H9 (cell line): Measurements from ENCODE around the gene SSBP3. TPM values are rescaled to one million over a fixed set of nuclear protein-coding genes. Genes with fewer than 3 reads are reported as not detected.

Source experiments
- DNase-seq: peaks from one replicate; pipeline ENCODE4 v3.0.0-alpha.2; 2017
- H2AFZ ChIP-seq: one replicate; pipeline ENCODE4 v1.6.1; 2013; ENCODE audit warnings: mild to moderate bottlenecking, low read length, control low read depth, moderate library complexity
- H2AK5ac ChIP-seq: 2 replicates; pipeline ENCODE4 v1.6.1; 2013; ENCODE audit warnings: low read length, control low read depth, mixed read lengths; ENCODE audit not compliant: insufficient read length
- H2BK120ac ChIP-seq: one replicate; pipeline ENCODE4 v1.6.1; 2013; ENCODE audit warnings: low read depth, mild to moderate bottlenecking, low read length, control low read depth, inconsistent platforms; ENCODE audit not compliant: poor library complexity, severe bottlenecking
- H2BK12ac ChIP-seq: 2 replicates; pipeline ENCODE4 v1.6.1; 2013; ENCODE audit warnings: low read length, control low read depth, mixed read lengths, low read depth; ENCODE audit not compliant: insufficient read length
- H2BK15ac ChIP-seq: 2 replicates; pipeline ENCODE4 v1.6.1; 2013; ENCODE audit warnings: low read depth, low read length, control low read depth
- H2BK20ac ChIP-seq: one replicate; pipeline ENCODE4 v1.6.1; 2013; ENCODE audit warnings: low read depth, mild to moderate bottlenecking, low read length, control low read depth, inconsistent platforms; ENCODE audit not compliant: poor library complexity, severe bottlenecking
- H2BK5ac ChIP-seq: 2 replicates; pipeline ENCODE4 v1.6.1; 2013; ENCODE audit warnings: low read length, control low read depth, mixed read lengths; ENCODE audit not compliant: insufficient read length
- H3K14ac ChIP-seq: 2 replicates; pipeline ENCODE4 v1.6.1; 2013; ENCODE audit warnings: low read length, control low read depth; ENCODE audit not compliant: insufficient read depth
- H3K18ac ChIP-seq: 2 replicates; pipeline ENCODE4 v1.6.1; 2013; ENCODE audit warnings: low read depth, mild to moderate bottlenecking, mixed read lengths, low read length, control low read depth; ENCODE audit not compliant: insufficient read length
- H3K23ac ChIP-seq: 2 replicates; pipeline ENCODE4 v1.6.1; 2013; ENCODE audit warnings: low read length, control low read depth, mixed read lengths, low read depth; ENCODE audit not compliant: insufficient read length
- H3K23me2 ChIP-seq: 2 replicates; pipeline ENCODE4 v1.6.1; 2013; ENCODE audit warnings: low read depth, mild to moderate bottlenecking, mixed read lengths, low read length, control low read depth; ENCODE audit not compliant: insufficient read length, poor library complexity, severe bottlenecking
- H3K27ac ChIP-seq: 2 replicates; pipeline ENCODE4 v1.5.1; 2013; ENCODE audit warnings: low read length, control low read depth, mixed read lengths, low read depth; ENCODE audit not compliant: insufficient read length
- H3K27me3 ChIP-seq: 2 replicates; pipeline ENCODE4 v1.6.1; 2013; ENCODE audit warnings: low read length, control low read depth, inconsistent platforms; ENCODE audit not compliant: insufficient read depth
- H3K4ac ChIP-seq: 2 replicates; pipeline ENCODE4 v1.6.1; 2013; ENCODE audit warnings: low read depth, mild to moderate bottlenecking, control low read depth, inconsistent platforms, low read length, moderate library complexity
- H3K4me1 ChIP-seq: 2 replicates; pipeline ENCODE4 v1.6.1; 2013; ENCODE audit warnings: low read length, control low read depth, inconsistent platforms; ENCODE audit not compliant: insufficient read depth
- H3K4me2 ChIP-seq: 2 replicates; pipeline ENCODE4 v1.6.1; 2013; ENCODE audit warnings: low read length, control low read depth, mixed read lengths; ENCODE audit not compliant: insufficient read length, insufficient read depth
- H3K56ac ChIP-seq: 2 replicates; pipeline ENCODE4 v1.6.1; 2013; ENCODE audit warnings: low read depth, mild to moderate bottlenecking, mixed read lengths, low read length, control low read depth; ENCODE audit not compliant: insufficient read length
- H3K79me1 ChIP-seq: 2 replicates; pipeline ENCODE4 v1.6.1; 2013; ENCODE audit warnings: low read depth, mild to moderate bottlenecking, moderate library complexity, low read length, control low read depth, inconsistent platforms; ENCODE audit not compliant: insufficient read depth, poor library complexity, severe bottlenecking
- H3K79me2 ChIP-seq: 2 replicates; pipeline ENCODE4 v1.6.1; 2013; ENCODE audit warnings: low read length, control low read depth, inconsistent platforms; ENCODE audit not compliant: insufficient read depth
- H3K9ac ChIP-seq: 2 replicates; pipeline ENCODE4 v1.6.1; 2013; ENCODE audit warnings: low read length, control low read depth, mixed read lengths; ENCODE audit not compliant: insufficient read length; ENCODE audit errors: extremely low read depth
- H3K9me3 ChIP-seq: one replicate; pipeline ENCODE4 v1.6.1; 2013; ENCODE audit warnings: low read depth, low read length, inconsistent platforms; ENCODE audit not compliant: control insufficient read depth
- H3T11ph ChIP-seq: one replicate; pipeline ENCODE4 v1.6.1; 2013; ENCODE audit warnings: mild to moderate bottlenecking, low read length, control low read depth, inconsistent platforms
- H4K20me1 ChIP-seq: one replicate; pipeline ENCODE4 v1.6.1; 2013; ENCODE audit not compliant: control insufficient read depth, insufficient read length, insufficient read depth
- H4K5ac ChIP-seq: 2 replicates; pipeline ENCODE4 v1.6.1; 2013; ENCODE audit warnings: low read depth, mild to moderate bottlenecking, mixed read lengths, low read length, control low read depth; ENCODE audit not compliant: insufficient read length
- H4K8ac ChIP-seq: replicated peaks from 2 replicates; pipeline ENCODE4 v1.6.1; 2013; ENCODE audit warnings: low read length, control low read depth, mixed read lengths, low read depth; ENCODE audit not compliant: insufficient read length
- H4K91ac ChIP-seq: 2 replicates; pipeline ENCODE4 v1.6.1; 2013; ENCODE audit warnings: low read depth, mild to moderate bottlenecking, moderate library complexity, mixed read lengths, low read length, control low read depth; ENCODE audit not compliant: insufficient read length
- H3K27ac Mint-ChIP-seq, 3 experiments: 2 replicates in 2 of 3; 3 replicates in 1 of 3; pipeline ENCODE4 v1.8.0; 2020 to 2021; ENCODE audit warnings: mixed read lengths in 3 of 3, mild to moderate bottlenecking in 1 of 3, moderate library complexity in 1 of 3
- H3K27me3 Mint-ChIP-seq: 2 replicates; pipeline ENCODE4 v1.8.0; 2021; ENCODE audit warnings: low read depth, mild to moderate bottlenecking, moderate library complexity, mixed read lengths
- H3K36me3 Mint-ChIP-seq, 3 experiments: 2 replicates in 2 of 3; 3 replicates in 1 of 3; pipeline ENCODE4 v1.8.0; 2020 to 2021; ENCODE audit warnings: low read depth in 3 of 3, mixed read lengths in 3 of 3; ENCODE audit not compliant: insufficient read depth in 1 of 3
- H3K4me1 Mint-ChIP-seq, 2 experiments: 2 replicates each; pipeline ENCODE4 v1.8.0; 2020; ENCODE audit warnings: mixed read lengths in 2 of 2
- H3K4me3 Mint-ChIP-seq, 2 experiments: 2 replicates in 1 of 2; 3 replicates in 1 of 2; pipeline ENCODE4 v1.8.0; 2020 to 2021; ENCODE audit warnings: mild to moderate bottlenecking in 2 of 2, mixed read lengths in 2 of 2, moderate library complexity in 1 of 2
- H3K9me3 Mint-ChIP-seq, 2 experiments: 2 replicates in 1 of 2; 3 replicates in 1 of 2; pipeline ENCODE4 v1.8.0; 2020; ENCODE audit warnings: mild to moderate bottlenecking in 2 of 2, mixed read lengths in 2 of 2, moderate library complexity in 1 of 2
- WGBS: extraction: QIAGEN DNeasy Blood & Tissue Kit; methylation state at CpG from one replicate; pipeline ENCODE4 v1.1.7; 2013; ENCODE audit warnings: missing lambda C conversion rate, low lambda C conversion rate, mixed read lengths; ENCODE audit not compliant: insufficient read length; ENCODE audit errors: extremely low coverage; 5-methylcytosine and 5-hydroxymethylcytosine counted together
- total RNA-seq: library from RNA; stranded (reverse); gene quantifications from 2 replicates; pipeline ENCODE4 v1.2.1, GENCODE V29; 2021
- TF ChIP-seq, protein P1 (sequence below): fragments of 200-600 bp; sonication (generic); conservative IDR thresholded peaks from 3 replicates; pipeline ENCODE4 v1.8.0; 2021; ENCODE audit warnings: antibody characterized with exemption, mild to moderate bottlenecking

Gene SSBP3
- total RNA-seq, 1 experiment from 2014 or later: 126 TPM

- no peak overlapping the region for H3K56ac ChIP-seq
- H3K23ac ChIP-seq: no peak overlapping the region
- no peaks in the 10 kb centered on the region for H3K27me3 Mint-ChIP-seq
- H3K79me1 ChIP-seq: peaks cover 2% of the 10 kb centered on the region
- no peak overlapping the region for H2BK12ac ChIP-seq
- H4K8ac ChIP-seq: no peak overlapping the region
- no peak overlapping the region for H2BK5ac ChIP-seq
- DNase-seq: no peak
- H2BK120ac ChIP-seq: no peak overlapping the region
- no peak overlapping the region for H2AK5ac ChIP-seq
- H2BK20ac ChIP-seq: no peak overlapping the region
- no peak overlapping the region for H2AFZ ChIP-seq
- H3K79me2 ChIP-seq: no peaks in the 10 kb centered on the region
- no peaks in the 10 kb centered on the region for H3K9me3 ChIP-seq
- no peak overlapping the region for H3K18ac ChIP-seq
- H3K27ac ChIP-seq: no peak overlapping the region
- no peak overlapping the region for H4K5ac ChIP-seq
- H2BK15ac ChIP-seq: no peak overlapping the region
- H3T11ph ChIP-seq: no peak overlapping the region
- no peaks in the 10 kb centered on the region for H3K9me3 Mint-ChIP-seq
- H3K4me1 Mint-ChIP-seq: peaks cover 3 to 4% of the 10 kb centered on the region in 2 experiments; a peak in 2 of 4 replicates
- no peaks in the 10 kb centered on the region for H3K4me1 ChIP-seq
- no peak overlapping the region for H3K9ac ChIP-seq
- no peak overlapping the region for H3K4me2 ChIP-seq
- H3K36me3 Mint-ChIP-seq: peaks cover 6 to 7% (median 7%) of the 10 kb centered on the region in 3 experiments; a peak in 3 of 7 replicates
- no peak overlapping the region for H3K4ac ChIP-seq
- no peak overlapping the region for H3K4me3 Mint-ChIP-seq
- H4K91ac ChIP-seq: no peak overlapping the region
- no peaks in the 10 kb centered on the region for H4K20me1 ChIP-seq
- no peak overlapping the region for H3K27ac Mint-ChIP-seq
- TF ChIP-seq, protein P1, sequence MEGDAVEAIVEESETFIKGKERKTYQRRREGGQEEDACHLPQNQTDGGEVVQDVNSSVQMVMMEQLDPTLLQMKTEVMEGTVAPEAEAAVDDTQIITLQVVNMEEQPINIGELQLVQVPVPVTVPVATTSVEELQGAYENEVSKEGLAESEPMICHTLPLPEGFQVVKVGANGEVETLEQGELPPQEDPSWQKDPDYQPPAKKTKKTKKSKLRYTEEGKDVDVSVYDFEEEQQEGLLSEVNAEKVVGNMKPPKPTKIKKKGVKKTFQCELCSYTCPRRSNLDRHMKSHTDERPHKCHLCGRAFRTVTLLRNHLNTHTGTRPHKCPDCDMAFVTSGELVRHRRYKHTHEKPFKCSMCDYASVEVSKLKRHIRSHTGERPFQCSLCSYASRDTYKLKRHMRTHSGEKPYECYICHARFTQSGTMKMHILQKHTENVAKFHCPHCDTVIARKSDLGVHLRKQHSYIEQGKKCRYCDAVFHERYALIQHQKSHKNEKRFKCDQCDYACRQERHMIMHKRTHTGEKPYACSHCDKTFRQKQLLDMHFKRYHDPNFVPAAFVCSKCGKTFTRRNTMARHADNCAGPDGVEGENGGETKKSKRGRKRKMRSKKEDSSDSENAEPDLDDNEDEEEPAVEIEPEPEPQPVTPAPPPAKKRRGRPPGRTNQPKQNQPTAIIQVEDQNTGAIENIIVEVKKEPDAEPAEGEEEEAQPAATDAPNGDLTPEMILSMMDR: no peak
- no peaks in the 10 kb centered on the region for H3K23me2 ChIP-seq
- no peak overlapping the region for H3K14ac ChIP-seq
- no peaks in the 10 kb centered on the region for H3K27me3 ChIP-seq
- WGBS: no CpG with 5 or more reads among the region's 5 CpGs
These were observed 139.3 kb downstream of the SSBP3 start for GRCh38 chr1:54266908-54267307.
